ENCODE data around the gene B9D1. TPM values are rescaled to one million over a fixed set of nuclear protein-coding genes. Genes with fewer than 3 reads are reported as not detected.

Gene B9D1
- total RNA-seq, 4 donors from 2014 or later = 6.5 to 16.4 (median 14.5) TPM

GRCh38 chr17:19311016-19311415 is 51.5 kb downstream of the B9D1 start:
- H3K9me3 ChIP-seq = no peaks in the 10 kb centered on the region
- intact Hi-C loops (cut with DNase I; ENCODE audit: low total_unique reads) = no loop called here
- H3K27ac ChIP-seq = peak overlapping the region in 3 of 4 donors; percentile 38 to 62 (median 55)
- no peaks in the 10 kb centered on the region for H3K27me3 ChIP-seq
- no peak overlapping the region for H3K4me3 ChIP-seq
- TF ChIP-seq POLR2A (IDR thresholded peaks at IDR 0.05) = no peak
- no peak for ATAC-seq
- in situ Hi-C loops (cut with MboI; ENCODE audit: low sequenced_read_pairs in 4 of 4) = no loop called here
- peaks cover 0 to 24% of the 10 kb centered on the region in 2 donors for H3K36me3 ChIP-seq
- H3K4me1 ChIP-seq = peaks cover 8 to 23% of the 10 kb centered on the region in 2 donors
- no peak for DNase-seq

GRCh38 chr17:19310151-19310550 is 52.4 kb downstream of the B9D1 start:
- ATAC-seq = no peak
- in situ Hi-C loops (cut with MboI; ENCODE audit: low sequenced_read_pairs in 4 of 4) (no loop called here), intact Hi-C loops (cut with DNase I; ENCODE audit: low total_unique reads) (no loop called here)
- Histone ChIP-seq H3K4me1 (peaks cover 14 to 29% of the 10 kb centered on the region in 2 donors), H3K27ac (no peak overlapping the region), H3K36me3 (peaks cover 0 to 24% of the 10 kb centered on the region in 2 donors), H3K9me3 (no peaks in the 10 kb centered on the region), H3K4me3 (no peak overlapping the region), H3K27me3 (no peaks in the 10 kb centered on the region)
- no peak for DNase-seq
- TF ChIP-seq CTCF (IDR thresholded peaks at IDR 0.05 in 4 of 5, conservative IDR thresholded peaks at IDR 0.05 in 1 of 5) = no peak
- TF ChIP-seq POLR2A (IDR thresholded peaks at IDR 0.05) = no peak

GRCh38 chr17:19309701-19310100 is 52.8 kb downstream of the B9D1 start:
- Histone ChIP-seq H3K27ac (no peak overlapping the region), H3K4me3 (no peak overlapping the region), H3K27me3 (no peaks in the 10 kb centered on the region), H3K4me1 (peaks cover 19 to 34% of the 10 kb centered on the region in 2 donors), H3K9me3 (no peaks in the 10 kb centered on the region), H3K36me3 (peaks cover 0 to 24% of the 10 kb centered on the region in 2 donors)
- in situ Hi-C loops (cut with MboI; ENCODE audit: low sequenced_read_pairs in 4 of 4) (no loop called here), intact Hi-C loops (cut with DNase I; ENCODE audit: low total_unique reads) (no loop called here)
- DNase-seq (no peak), ATAC-seq (no peak)
- TF ChIP-seq POLR2A (IDR thresholded peaks at IDR 0.05) = no peak
- TF ChIP-seq CTCF (IDR thresholded peaks at IDR 0.05 in 4 of 5, conservative IDR thresholded peaks at IDR 0.05 in 1 of 5) = no peak

GRCh38 chr17:19308398-19308797 is 54.1 kb downstream of the B9D1 start:
- no peak overlapping the region for H3K27ac ChIP-seq
- no peaks in the 10 kb centered on the region for H3K27me3 ChIP-seq
- in situ Hi-C loops (cut with MboI; ENCODE audit: low sequenced_read_pairs in 4 of 4) (no loop called here), intact Hi-C loops (cut with DNase I; ENCODE audit: low total_unique reads) (no loop called here)
- peaks cover 0 to 22% of the 10 kb centered on the region in 2 donors for H3K36me3 ChIP-seq
- H3K4me1 ChIP-seq = peaks cover 21 to 29% of the 10 kb centered on the region in 2 donors
- H3K9me3 ChIP-seq = no peaks in the 10 kb centered on the region
- DNase-seq = no peak
- no peak for ATAC-seq
- no peak for TF ChIP-seq CTCF (IDR thresholded peaks at IDR 0.05 in 4 of 5, conservative IDR thresholded peaks at IDR 0.05 in 1 of 5)
- no peak for TF ChIP-seq POLR2A (IDR thresholded peaks at IDR 0.05)
- H3K4me3 ChIP-seq = no peak overlapping the region

- ATAC-seq (no peak), DNase-seq (no peak)
- Histone ChIP-seq H3K36me3 (peaks cover 0 to 14% of the 10 kb centered on the region in 2 donors), H3K27ac (no peak overlapping the region), H3K4me1 (peaks cover 28 to 33% of the 10 kb centered on the region in 2 donors), H3K4me3 (no peak overlapping the region), H3K27me3 (no peaks in the 10 kb centered on the region), H3K9me3 (no peaks in the 10 kb centered on the region)
- intact Hi-C loops (cut with DNase I; ENCODE audit: low total_unique reads) = no loop called here
- no peak for TF ChIP-seq POLR2A (IDR thresholded peaks at IDR 0.05)
- in situ Hi-C loops (cut with MboI; ENCODE audit: low sequenced_read_pairs in 4 of 4) = no loop called here
Measured at GRCh38 chr17:19307521-19307920, 55.0 kb downstream of the B9D1 start.
